OCI-LY7 (cell line): ENCODE measurements around the gene DIP2A.

Source experiments
- EZH2phosphoT487 ChIP-seq: fragments of 200-600 bp; sonication (generic); IDR thresholded peaks from 2 replicates; pipeline ENCODE4 v1.6.1; 2018; ENCODE audit warnings: low read depth, borderline replicate concordance, mild to moderate bottlenecking, mixed run types, antibody characterized with exemption, low read length, moderate library complexity, mixed read lengths
- TF ChIP-seq, protein P1 (sequence below): fragments of 200-600 bp; sonication (generic); conservative IDR thresholded peaks from 2 replicates; pipeline ENCODE4 v1.5.1; 2014; ENCODE audit warnings: mild to moderate bottlenecking, antibody characterized with exemption, low read length, moderate library complexity, mixed read lengths

DNA sequence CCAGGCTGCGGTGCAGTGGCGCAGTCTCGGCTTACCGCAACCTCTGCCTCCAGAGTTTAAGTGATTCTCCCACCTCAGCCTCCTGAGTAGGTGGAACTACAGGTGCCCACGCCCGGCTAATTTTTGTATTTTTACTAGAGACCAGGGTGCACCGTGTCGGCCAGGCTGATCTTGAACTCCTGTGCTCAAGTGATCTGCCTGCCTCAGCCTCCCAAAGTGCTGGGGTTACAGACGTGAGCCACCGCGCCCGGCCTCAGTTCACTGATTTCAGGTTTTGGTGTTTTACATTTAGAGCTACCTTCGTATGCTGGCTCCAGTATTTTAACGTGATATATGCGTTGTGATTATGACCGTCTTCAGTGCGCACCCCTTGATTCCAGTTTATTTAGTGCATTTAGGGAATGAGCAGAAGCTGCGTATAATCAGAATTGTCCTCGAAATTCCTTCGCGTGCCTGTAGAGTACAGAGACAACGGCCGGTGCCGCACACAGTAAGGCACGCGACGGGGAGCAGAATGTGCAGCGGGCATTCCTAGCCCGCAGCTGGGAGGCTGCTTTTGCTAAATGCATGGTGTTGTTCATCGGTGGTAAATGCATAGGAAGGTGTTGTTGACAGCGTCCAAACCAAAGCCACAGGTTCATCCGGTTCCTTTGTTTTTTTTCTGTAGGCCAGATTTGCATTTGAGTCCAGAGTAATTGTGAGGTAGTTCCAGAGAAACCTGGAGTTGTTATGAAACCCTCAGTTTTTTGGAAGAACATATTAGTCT lies 48.9 kb upstream of the DIP2A start:
- TF ChIP-seq, protein P1, sequence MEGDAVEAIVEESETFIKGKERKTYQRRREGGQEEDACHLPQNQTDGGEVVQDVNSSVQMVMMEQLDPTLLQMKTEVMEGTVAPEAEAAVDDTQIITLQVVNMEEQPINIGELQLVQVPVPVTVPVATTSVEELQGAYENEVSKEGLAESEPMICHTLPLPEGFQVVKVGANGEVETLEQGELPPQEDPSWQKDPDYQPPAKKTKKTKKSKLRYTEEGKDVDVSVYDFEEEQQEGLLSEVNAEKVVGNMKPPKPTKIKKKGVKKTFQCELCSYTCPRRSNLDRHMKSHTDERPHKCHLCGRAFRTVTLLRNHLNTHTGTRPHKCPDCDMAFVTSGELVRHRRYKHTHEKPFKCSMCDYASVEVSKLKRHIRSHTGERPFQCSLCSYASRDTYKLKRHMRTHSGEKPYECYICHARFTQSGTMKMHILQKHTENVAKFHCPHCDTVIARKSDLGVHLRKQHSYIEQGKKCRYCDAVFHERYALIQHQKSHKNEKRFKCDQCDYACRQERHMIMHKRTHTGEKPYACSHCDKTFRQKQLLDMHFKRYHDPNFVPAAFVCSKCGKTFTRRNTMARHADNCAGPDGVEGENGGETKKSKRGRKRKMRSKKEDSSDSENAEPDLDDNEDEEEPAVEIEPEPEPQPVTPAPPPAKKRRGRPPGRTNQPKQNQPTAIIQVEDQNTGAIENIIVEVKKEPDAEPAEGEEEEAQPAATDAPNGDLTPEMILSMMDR = no peak
- TF ChIP-seq EZH2phosphoT487 = no peak
